H1 (cell line): ENCODE measurements around the gene VNN1. TPM values are rescaled to one million over a fixed set of nuclear protein-coding genes. Genes with fewer than 3 reads are reported as not detected.

ENCODE experiments used
- ASH2L ChIP-seq: fragments of 200-600, 300-600 bp; sonication (generic); IDR thresholded peaks from one replicate; pipeline ENCODE4 v1.7.1; 2017; ENCODE audit warnings: low read length
- CHD2 ChIP-seq: IDR thresholded peaks from 2 replicates; pipeline ENCODE4 v1.6.1; 2012; ENCODE audit warnings: low read length, improper control_type of control experiment
- NRF1 ChIP-seq: IDR thresholded peaks from 2 replicates; pipeline ENCODE4 v1.6.1; 2011; ENCODE audit warnings: mild to moderate bottlenecking, low read depth, low read length, improper control_type of control experiment
- RFX5 ChIP-seq: IDR thresholded peaks from 2 replicates; pipeline ENCODE4 v1.6.1; 2011; ENCODE audit warnings: low read depth, low read length, improper control_type of control experiment, borderline replicate concordance
- SP4 ChIP-seq: IDR thresholded peaks from 2 replicates; pipeline ENCODE4 v1.6.1; 2012; ENCODE audit warnings: low read length, inconsistent platforms
- polyA plus RNA-seq, 7 experiments: library from polyadenylated mRNA; depleted of rRNA in 3 of 7; stranded (reverse) in 5 of 7; unstranded in 2 of 7; fragments of >200 nt in 5 of 7; fragments of 200-250 nt in 2 of 7; gene quantifications; 1 replicate in 5 of 7; 2 replicates in 1 of 7; 4 replicates in 1 of 7; pipeline versions ENCODE4 v1.2.1 to v1.2.3, GENCODE V29; 2011 to 2013; ENCODE audit warnings: missing spikeins in 2 of 7, mixed read lengths in 2 of 7
- total RNA-seq: library from RNA; stranded (reverse); fragmentation: NEBNext Ultra II Directional; extraction: Animal tissue kit (Norgen Biotek cat#: 25700); gene quantifications from 2 replicates; pipeline ENCODE4 v1.2.1, GENCODE V29; 2021

The VNN1 gene
- total and polyA plus RNA-seq, 2 of the 8 experiments (the other 6 are each of a cell fraction or from before 2014, with no cell fraction given): not detected

DNA sequence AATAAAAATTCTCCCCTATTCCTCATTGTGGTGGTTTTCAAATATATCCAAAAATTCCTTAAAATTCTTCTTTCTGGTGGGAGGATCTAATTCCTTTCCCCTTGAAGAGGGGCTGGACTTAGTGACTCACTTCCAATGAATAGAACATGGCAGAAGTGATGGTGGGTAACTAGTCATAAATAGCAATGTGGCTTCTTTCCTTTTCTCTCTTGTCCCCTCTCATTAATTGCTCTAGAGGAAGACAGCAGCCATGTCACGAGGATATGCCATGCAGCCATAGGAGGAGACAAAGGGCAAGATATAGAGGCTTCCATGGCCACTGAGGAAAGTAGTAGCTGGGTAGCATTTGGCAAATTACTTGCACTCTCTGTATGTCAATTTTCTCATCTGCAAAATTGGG lies 38.0 kb upstream of the VNN1 start (continued):
- TF ChIP-seq RFX5: no peak
- no peak for TF ChIP-seq NRF1
- TF ChIP-seq CHD2: no peak
- no peak for TF ChIP-seq ASH2L
- TF ChIP-seq SP4: no peak
